Embryonic facial prominence (tissue), 1 donor: ENCODE results near the gene TMIE.
"Not testable (repeated sequence)": the region's sequence is repeated elsewhere in the genome, so short reads cannot be mapped to it uniquely, and the experiment has no call there.

Experiments
- DNase-seq: peaks from one replicate; pipeline ENCODE4 v3.0.0-alpha.2; 2016; ENCODE audit errors: extremely low spot score

Gene TMIE

DNA sequence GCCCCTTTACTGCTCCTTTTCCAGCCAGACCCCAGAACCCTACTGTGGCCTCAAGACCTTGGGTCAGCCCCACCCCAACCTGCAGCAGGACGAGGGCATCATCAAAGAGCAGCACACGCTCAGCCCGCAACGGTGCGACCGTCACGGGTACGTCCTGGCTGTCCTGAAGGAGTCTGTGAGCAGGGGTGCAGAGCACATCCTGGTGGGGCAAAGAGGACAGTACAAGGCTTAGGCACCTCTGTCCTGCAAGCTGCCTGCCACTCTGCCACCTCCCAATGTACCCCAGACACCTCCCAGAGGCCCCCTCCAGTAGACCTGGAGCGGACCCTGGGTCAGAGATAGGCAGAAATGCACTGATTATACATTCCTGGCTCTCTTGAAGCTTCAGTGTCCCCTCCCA, 15.7 kb upstream of the TMIE start:
- no peak for DNase-seq

DNA sequence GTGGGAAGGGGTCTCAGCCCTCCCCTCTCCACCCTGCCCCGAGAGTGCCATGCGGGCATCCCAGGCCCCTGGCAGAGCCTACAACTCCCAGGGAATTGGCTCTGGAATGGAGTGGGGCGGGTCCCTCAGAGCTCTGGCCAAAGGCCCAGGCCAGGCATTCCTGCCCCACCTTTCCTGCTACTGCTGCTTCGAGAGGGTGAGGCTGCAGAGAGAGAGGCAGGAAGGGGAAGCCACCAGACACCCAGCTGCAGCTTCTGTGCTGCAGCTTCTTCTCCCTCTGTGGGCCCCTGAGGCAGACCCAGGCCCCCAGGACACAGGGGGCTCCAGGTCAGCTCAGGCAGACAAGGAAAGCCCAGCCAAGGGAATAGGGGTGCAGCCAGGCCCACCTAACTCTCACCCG, 10.4 kb upstream of the TMIE start:
- DNase-seq: no peak

DNA sequence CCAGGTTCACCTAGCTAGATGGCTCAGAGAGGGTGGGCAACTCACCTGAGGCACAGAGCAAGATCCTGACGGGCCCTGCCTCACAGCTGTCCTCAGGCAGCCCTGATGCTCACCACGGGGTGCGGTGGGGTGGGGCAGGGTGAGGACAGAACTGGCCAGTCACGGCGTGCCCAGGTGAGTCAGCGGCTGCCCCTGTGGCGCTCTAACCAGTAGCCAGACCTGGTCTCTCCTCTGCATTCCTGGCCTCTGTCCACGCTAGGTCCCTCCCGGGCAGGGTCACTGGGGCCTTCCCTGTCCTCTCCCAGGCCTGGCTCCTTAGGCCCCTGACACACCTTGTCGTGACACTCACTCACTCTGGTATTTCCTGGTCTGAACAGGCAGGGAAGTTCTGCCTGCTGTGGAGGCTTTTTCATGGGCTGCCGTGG, 8.6 kb upstream of the TMIE start:
- DNase-seq: no peak

DNA sequence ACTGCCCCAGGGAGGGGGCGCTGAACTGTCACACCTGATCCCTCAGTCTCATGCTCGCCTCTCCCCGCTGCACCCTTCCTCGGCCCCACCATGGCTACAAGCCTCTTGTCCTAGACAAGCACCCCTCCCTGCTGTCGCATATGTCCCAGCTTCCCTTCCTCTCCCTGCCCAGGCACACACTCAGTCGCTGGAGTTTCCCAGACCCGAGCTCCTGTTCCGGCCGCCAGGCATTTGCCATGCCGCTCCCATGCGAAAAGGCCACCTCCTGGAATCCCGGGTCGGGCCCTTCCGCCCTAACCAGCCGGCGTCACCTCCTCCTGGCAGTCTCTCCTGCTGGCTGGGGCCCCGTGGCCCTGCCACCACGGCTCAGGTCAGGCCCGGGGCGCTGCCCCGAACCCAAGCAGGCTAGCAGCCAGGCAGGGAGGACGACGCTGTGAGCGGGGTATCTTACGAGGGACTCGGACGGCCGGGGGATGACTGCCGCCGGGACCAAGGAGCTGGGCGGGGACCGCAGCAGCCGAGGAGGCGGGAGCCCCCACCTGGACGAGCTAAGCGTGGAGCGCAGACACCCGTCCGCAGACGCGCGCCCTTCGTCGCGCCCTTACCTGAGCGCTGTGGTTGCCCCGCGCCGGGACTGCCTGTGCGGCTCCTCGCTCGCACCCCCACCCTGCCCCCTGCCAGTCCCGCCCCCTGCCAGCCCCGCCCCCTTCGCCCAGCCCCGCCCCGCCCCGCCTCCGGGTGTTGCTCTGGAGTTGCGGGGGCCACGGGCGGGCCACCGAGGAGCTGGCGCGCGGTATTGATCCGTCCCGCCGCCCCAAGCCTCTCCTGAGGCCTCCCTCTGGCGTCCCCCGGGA, 7.9 kb upstream of the TMIE start, which contains the start of gene ALS2CL:
Gene ALS2CL (minus strand): TSS at position 642 of the 854 bp plus-strand sequence. CDS start 4,239 bp downstream, outside the sequence.
- no peak for DNase-seq

DNA sequence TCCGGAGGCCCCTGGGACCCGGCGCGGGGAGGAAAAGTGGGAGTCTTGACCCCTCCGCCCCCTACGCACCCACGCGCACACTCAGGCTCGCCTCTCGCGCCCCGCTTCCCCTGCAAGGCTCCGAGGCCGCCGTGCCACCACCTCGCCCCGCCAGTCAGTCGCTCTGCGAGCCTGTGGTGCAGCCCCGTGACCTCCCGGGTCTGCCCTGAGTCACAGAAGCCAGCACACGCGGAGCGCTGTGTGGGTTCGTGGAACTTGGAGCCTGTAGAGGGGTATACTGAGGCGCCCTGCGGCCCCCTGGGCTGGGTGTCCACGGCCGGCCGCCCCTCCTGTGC, 7.3 kb upstream of the TMIE start:
- no peak for DNase-seq

DNA sequence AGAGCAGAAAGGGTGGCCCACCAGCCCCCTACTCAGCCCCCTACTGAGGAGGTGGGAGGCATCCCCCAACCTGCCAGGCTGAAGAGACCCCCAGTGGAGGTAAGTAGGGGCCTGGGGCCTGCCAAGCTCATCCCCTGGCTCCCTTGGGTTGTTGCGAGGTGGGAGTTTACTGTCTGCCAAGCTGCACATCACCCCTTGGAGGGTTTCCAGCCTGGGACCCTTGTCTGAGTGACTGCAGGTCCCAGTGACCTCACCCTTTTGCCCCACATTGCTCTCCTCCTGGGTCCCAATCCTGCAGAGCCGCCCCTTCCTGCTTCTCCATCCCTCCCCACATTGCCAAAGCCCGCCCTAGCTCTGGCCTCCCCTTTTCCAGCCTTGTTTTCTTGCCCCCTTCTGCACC, 6.7 kb upstream of the TMIE start:
- no peak for DNase-seq

DNA sequence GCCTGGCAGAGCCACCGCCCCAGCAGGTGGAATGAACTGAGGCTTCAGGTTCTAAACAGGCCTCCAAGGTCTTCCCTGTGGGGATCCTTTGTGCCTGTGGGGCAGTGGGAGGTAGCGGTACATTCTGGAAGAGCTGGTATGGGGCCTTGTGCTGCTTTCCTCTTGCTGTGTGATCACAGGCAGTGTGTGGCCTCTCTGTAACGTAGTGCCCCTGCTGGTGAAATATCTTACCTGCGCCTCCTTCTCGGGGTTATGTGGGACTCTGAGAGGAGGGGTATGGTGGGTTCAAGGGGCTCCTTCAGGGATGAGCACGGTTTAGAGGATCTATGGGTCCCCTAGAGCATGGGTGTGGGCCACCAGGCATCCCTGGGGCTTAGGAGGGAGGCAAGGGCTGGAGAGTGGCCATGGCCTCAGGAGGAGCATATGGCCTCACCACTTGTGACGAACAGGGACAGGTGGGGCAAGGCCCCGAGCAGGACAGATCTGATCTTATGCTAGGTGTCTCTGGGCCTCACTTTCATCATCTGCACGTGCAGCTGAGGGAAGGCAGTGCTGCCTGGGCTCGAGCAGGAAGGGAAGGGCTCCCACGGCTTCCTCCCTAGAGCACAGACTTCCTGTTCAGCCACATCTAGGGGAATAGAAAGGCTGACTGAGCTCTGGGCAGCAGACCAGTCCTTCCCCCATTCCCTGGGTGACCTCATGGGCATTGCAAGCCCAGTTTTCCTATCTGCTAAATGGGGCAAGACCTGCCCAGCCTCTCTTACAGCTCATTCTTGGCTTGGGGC, 5.8 kb upstream of the TMIE start:
- DNase-seq: no peak

DNA sequence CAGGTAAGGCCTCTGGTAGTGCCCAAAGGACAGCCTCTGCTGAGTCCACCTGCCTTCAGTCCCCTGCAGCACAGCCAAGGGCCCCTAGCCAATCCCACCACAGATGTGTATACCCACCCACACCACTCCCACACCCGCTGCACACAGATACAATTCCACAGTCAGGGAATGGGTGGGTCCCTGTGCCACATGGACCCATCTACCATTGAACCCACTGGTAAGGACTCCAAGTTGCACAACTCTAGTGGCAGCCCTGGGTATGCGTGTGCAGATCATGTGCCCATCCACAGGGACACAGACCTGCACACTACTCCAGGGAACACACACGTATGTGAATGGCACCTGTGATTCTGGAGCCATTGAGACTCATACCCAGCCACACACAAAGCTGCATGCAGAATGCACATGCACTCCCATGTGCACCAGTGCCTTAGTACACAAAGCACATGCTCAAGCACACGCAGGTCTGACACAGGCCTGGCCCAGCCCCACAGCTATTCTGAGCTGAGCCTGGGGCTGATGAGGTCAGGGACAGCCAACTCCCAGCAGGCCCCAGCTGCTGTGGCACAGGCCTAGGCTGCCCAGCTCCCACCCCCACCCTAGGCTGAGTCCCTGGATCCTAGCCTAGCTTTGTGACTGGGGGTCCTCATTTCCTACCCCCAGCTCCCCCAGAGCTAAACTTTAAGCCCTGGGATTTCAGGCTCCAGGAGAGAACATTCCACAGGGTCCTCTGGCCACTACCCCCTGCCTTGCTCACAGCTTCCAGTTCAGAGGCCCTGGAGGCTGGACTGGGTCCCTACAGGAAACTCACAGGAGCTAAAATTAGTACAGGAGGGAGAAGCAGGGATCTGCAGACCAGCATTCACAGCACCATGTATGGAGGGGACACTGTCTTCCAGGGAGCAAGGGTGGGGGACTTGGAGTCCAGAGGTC, 5.0 kb upstream of the TMIE start:
- no peak for DNase-seq

DNA sequence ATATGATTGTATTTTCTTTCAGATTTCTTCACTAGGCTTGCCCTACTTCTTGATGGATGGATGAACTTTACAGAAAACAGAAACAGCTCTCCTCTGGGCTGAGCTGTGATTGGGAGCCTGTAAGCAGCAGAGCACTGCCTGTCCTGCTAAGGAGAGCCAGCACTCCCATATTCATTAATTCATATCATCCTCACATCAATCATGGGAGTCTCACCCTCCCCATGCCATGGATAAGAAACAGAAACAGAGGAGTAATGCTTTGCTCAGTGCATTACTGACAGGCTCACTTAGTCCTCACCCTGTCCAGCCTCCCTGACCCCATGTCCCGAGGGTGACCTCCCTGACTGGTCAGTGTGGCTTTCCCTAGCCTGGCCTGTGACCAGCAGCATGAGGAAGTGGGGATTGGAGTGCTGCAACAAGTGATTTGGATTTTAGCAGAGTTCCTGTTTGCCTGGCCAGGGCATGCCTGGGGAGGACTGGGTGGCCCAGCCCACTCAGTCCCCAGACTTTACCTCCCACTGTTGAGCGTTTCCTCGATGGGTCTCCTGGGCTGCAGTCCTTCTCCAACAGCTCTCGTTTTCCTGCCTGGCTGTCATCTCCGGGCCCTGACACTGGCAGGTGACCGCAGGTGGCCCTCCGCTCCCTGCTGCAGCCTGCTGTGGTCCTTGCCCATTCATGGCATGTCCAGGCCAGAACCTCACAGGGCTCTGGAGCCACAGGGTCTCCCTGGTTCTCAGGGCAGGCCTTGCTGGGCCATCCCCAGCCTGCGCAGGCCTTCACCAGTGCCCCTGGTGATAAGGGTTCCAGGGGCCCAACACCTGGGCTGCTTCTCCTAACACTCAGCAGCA, 1.3 kb upstream of the TMIE start:
- DNase-seq: no peak

DNA sequence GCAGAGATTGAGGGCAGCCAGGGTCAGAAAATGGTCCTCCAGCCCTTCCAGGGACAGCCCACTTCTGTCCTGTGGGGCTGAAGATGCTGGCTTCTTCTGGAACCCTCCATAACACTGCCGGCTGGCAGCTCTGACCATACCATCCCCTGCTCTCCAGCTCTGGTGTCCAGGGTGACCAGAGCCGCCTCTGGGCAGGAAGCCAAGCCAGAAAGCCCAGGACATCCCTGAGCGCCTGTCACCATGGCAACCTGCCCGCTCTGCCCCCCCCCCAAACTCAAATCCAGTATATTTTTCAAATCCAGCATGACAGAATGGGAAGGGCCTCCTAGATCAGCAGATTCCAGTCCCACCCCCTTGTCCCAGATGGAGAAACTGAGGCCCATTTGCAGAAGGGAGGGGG, 420 bp upstream of the TMIE start:
- no peak for DNase-seq

DNA sequence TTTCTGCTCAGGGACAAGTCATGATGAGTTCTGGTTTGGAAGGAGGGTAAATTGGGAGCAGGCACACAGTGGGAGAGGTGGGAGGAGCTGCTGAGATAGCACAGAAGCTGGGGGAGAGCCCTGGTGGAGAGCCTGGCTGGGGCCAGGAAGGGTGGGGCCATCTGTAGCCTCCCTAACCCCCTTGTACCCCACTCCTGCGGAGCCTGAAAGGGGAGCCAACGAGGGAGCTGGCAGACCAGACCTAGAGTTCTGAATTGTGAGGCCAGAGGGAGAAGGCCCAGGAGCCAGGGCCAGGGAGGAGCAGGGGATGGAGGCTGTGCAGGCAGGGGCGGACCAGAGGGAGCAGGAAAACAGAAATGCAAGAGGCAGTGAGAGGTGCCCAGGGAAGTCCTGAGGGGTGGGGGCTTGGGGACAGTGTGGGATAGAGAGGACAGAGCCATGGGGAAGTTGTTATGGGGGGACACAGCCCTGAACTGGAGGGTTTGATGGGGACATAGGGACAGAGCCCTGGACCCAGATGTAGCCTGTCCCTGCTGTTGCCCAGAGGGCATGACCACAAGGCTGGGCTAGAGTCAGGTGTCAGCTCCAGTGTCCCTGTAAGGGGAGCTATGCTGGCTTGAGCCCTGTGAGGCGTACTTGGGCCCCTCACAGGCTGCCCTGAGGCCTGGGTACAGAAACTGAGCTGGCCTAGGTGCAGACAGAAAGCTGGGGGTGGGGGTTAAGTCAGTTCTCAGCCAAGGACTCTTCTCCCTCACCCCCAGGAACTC, 1.2 kb downstream of the TMIE start:
- DNase-seq: no peak

DNA sequence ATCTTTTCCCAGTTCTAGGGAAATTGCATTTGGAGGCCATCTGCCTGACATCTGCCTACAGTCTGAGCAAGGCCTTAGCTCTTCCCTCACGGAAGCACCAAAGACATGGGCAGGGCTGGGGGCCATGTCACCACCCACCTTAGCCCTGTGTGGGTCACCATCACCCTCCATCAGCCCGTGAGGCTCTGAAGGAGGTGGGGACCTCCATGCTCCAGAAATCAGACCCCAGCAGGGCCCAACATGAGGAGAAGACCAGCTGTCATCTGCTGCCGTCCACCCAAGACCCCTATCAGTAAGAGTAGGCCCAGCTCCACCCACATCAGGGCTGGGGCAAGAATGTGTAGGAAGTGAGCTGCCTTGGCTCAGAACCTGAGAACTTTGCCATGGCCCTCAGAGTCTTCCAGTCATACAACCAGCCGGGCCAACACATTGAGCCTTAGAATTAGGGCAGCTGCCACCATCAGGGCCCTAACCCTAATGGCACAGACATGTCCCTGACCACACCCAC, 1.9 kb downstream of the TMIE start:
- DNase-seq: no peak

DNA sequence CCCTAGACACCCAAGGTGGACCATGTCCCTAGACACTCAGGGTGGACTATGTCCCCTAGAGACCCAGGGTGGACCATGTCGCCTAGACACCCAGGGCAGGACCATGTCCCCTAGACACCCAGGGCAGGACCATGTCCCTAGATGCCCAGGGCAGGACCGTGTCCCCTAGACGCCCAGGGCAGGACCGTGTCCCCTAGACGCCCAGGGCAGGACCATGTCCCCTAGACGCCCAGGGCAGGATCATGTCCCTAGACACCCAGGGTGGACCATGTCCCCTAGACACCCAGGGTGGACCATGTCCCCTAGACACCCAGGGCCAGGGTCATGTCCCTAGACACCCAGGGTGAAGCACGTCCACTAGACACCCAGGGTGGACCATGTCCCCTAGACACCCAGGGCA, 3.2 kb downstream of the TMIE start:
- DNase-seq: not testable (repeated sequence)

DNA sequence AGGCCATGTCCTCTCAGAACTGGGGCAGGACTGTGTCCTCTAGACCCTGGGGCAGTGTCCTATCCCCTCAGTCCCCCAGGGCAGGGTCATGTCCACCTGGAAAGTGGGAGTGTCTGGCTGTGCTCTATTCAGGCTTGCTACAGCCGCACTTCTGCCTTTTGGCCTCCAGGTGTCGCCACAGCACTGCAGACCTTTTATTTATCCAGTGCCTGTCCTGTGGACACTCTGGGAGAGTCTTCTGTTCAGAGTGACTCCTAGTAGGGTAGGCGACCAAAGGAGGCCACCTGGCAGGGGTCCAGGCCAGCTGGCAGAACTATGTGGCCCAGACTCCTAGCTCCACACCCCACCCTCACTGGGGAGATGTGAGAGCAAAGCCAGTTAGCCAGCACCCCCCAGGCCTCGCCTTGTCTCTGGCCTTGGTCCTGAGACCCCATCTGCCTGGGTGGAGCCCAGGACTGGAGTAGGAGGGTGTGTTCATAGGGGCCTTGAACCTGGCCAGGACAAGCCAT, 3.9 kb downstream of the TMIE start:
- DNase-seq: no peak

DNA sequence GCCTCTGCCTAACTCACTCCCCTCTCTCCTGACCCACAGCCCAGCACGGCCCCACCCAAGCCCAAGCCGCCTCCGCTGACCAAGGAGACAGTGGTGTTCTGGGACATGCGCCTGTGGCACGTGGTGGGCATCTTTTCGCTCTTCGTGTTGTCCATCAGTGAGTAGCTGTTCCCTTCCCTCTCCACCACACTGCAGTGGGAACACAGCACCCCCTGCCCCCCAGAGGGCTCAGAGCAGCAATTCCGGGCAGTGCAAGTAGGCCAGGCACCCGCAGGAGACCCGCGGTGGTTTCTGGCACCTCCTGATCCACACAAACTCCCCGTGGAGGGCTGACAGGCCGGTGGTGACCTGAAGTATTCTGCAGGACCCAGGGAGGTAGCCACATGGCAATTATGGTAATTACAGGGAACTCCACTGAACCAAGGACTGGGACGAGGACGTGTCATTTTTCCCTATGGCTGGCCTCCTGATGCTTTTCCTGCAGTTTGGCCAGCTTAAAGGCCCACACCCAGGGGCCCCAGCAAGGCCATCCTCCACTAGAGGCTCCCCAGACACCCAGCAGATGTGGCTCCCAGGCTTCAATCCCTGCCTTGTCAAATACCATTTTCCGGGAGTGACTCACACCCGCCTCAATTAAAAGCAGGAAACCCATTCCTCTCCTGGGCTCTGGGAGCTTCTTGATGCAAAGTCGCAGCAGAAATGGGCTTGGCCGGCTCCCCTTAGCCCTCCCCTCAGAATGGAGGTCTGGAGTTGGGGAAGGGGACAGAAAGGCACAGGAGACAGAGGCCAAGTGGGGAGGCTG, 4.8 kb downstream of the TMIE start:
- no peak for DNase-seq

DNA sequence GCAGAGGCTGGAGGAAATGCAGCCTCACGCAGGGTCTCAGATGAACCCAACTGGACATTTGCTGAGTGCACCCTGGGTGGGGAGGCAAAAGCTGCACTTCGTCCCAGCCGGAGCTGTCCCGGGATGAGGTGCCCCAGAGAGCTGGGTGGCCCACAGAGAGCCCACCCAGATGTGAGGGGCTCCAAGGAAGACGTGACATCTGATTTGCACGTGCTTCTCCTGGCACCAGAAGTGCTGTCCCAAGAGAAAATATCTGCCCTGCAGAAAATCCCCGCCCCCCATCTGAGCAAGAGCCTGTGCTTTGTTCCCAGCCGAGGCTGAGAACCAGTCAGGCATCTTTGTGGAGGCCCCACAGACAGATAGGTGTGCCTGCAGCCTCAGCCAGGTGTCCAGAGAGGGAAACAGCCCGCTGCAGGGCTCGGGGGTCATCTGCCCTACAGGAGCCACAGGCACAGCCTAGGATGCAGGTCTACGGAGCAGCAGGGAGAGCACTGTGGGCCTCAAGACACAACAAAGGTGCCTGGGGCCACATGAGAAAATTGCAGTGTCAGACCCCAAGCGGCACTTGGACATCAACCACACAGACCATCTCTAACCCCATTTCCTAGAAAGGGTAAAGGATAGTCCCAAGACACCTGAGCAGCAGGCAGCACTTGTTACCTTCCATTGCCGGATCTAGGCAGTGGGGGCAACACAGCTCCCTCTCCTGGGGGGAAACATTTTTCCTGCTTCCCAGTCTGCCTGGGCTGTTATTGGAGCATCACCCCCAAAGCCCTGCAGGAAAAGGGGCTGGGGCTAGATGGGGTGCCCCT, 5.8 kb downstream of the TMIE start:
- DNase-seq: no peak

DNA sequence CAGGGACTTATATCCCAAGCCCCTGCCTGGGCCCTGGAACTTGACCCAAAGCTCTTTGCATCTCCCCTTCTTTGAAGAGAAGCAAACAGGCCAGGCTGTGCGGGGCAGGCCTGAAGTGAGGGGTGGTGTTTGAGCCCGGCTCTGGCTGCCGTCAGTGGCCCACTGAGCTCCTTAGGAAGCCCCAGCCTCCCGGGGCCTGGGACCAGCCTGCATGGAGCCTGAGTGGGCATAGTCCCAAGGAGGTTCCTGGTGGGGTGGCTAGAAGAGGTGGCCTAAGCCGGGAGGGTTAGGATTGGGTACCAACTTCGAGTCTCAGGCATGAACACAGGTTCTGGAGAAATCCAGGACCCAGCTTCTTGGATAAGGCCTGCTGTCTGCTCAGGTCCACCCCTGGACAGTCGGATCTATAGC, 6.4 kb downstream of the TMIE start:
- DNase-seq: no peak
